NOMO-1 treated with dmso at 0.1 percent for 144 hours (cell line): ENCODE data around the gene CPT2.

ENCODE experiments used
- DNase-seq: peaks from one replicate; lab custom pipeline; 2025; ENCODE audit not compliant: unreplicated experiment; lab: John Stamatoyannopoulos, UW

Gene CPT2

DNA sequence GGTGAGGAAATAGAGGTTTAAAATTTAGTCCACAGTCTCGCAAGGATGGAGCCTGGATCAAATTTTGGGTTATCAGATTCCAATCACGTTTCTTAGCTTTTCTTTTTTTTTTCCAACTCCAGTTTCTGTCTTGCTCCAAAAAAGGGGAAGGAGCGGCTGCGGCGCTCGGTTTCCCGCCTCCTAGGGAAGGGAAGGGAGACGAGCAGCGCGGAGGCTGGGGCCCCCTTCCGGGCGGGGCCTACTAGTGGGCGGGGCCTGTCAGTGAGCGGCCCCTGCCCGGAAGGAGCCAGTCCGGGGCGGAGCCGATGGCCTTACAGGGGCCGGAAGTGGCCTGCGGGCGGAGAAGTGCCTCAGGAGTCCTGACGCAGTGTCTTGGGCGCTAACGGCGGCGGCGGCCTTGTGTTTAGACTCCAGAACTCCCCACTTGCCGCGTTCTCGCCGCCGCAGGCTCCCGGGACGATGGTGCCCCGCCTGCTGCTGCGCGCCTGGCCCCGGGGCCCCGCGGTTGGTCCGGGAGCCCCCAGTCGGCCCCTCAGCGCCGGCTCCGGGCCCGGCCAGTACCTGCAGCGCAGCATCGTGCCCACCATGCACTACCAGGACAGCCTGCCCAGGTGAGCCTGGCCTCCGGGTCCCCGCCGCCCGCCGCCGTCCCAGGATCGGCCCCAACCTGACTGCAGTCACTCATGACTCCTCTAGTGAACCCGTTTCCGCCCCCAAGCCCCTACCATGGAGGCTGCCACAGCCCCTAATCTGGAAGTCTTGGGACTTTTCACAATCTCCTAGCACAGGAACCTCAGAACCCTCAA, at the start of gene CPT2:
CPT2 (plus strand) TSS at position 340 of the 806 bp plus-strand sequence; CDS start at position 460, 120 bp downstream.
- DNase-seq, result peak; percentile 96

- DNase-seq, result no peak
Measured at GRCh38 chr1:53147174-53147573, 49.5 kb upstream of the CPT2 start.

DNA sequence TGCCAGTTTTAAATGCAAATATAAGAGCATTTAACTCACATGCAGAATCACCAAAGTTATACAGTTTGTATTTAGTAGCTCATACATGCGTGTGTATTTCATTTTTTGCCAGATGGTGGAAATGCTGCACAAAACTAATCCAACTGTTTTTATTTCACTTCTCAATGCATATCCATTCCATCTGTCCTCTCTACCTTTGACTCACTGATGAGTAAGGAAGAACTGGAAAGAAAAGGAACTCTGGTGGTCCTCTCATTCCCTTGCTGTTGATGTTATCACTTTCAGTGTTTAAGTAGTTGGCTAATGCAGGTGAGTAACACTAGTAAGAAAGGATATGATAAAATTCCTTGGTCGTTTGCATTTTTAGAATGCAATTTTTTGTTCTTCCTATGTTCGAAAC, 48.5 kb upstream of the CPT2 start:
- DNase-seq, result no peak

DNA sequence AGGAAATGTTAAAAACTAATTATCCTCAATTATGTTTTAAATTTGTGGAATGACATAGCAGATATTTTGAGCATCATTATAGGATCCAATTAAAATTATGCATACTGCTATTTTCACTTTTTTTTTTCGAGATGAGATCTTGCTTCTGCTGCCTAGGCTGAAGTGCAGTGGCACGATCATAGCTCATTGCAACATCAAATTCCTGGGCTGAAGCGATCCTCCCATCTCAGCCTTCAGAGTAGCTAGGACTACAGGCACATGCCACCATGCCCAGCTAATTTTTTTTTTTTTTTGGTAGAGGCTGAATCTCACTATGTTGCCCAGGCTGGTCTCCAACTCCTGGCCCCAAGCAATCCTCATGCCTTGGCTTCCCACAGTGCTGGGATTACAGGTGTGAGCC, 42.9 kb upstream of the CPT2 start:
- no peak for DNase-seq

DNA sequence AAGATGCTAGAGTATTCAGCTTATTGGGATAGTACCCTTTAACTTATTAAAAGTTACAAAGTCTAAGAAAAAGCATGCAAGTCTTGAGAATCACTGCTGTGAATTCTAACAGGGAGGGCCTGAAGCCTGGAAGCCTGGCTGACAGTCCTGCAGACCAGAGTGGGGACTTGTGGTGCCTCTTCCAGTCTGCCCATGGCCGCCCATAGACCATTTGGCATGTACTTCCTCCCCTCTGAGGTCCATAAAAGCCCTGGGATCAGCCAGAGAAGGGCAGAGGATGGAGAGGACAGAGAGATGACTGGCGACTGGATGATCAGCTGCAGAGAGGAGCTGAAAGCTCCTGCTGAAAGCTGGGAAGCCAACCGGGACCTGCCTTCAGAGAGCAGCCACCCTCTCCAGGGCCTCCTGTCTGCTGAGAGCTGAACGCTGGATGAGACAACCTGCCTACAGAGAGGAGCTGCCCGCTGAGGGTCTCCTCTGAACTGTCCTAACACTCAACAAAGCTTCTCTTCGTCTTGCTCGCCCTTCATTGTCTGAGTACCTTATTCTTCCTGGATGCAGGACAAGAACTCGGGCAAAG, 41.7 kb upstream of the CPT2 start:
- no peak for DNase-seq

DNA sequence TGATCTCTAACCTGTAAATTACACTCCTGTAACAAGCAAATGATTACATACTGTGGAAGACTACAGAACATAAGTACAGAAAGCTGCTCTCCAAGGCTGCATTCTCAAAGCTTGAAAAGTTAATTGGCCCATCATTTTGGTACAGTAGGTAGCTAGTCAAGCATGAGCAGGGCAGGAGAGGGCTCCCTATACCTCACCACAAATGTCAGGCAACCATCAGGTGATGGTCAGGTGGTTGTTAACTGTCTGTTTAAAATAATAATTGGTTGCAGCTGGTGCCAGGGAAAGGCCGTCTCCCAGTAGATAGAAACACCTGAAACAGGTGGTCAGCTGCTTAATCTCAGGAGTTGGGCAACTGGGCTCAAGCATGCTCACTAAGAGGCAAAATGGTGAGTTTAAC, 41.1 kb upstream of the CPT2 start:
- no peak for DNase-seq

GRCh38 chr1:53155945-53156344, 40.7 kb upstream of the CPT2 start:
- DNase-seq, result no peak

DNA sequence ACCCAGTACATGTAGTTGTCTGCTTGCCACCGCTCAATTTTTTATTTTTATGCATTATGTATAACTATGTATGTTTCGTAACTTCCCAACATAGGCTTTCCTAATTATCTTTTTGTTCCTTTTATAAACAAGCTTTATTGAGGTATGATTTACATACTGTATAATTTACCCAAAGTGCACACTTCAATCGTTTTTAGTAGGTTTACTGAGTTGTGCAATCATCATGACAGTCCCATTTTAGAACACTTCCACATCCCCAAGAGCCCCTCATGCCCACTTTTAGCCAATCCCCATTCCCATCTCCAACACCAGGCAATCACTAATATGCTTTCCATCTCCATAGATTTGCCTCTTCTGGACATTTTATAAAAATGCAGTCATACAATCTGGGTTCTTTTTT, 39.8 kb upstream of the CPT2 start:
- DNase-seq, result no peak

DNA sequence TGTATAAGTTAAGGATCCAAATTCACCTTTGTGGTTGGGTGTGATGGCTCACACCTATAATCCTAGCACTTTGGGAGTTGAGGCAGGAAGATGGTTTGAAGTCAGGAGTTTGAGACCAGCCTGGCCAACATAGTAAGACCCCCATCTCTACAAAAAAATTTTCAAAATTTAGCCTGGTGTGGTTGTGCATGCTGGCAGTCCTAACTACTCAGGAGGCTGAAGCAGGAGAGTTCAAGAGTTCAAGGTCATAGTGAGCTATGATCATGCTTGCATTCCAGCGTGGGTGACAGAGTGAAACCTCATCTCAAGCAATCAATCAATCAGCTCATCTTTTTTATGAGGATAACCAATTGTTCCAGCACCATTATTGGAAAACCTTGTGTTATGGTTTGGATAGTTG, 37.7 kb upstream of the CPT2 start:
- no peak for DNase-seq

DNA sequence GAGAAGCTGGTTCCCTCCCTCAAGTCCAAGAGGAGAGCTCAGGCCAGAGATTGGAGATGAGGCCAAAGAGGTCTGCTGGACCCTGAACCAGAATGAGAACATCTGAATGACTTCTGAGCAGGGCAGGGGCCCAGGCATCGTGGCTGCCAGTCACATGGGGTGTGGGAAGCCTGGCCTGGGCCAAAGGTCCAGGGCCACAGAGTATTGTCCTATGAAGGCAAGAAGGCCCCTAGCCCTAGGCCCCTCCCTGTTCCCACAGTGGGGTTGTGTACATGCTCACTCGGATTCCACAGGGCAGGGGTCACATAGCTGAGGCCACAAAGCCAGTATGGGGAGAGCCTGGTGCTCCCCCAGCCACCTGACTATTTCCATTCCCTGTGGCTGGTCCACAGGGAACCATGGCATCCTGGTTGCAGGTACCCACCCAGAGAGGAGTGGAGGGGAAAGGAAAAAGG, 35.7 kb upstream of the CPT2 start:
- DNase-seq, result no peak

DNA sequence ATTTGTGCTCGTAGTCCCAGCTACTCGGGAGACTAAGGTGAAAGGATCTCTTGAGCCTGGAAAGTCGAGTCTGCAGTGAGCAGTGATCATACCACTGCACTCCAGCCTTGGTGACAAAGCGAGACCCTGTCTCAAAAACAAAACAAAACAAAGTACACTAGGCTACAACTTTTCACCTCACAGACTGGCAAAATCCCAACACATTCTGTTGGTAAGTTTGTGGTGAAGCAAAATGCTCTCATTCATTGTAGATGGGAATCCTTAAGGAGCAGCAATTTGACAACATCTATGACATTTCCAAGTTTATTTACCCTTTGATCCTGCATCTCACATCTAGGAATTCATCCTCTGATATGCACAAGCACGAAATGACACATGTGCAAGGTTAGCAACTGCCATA, 34.0 kb upstream of the CPT2 start:
- DNase-seq, result no peak

GRCh38 chr1:53163291-53163768, 33.3 kb upstream of the CPT2 start:
- no peak for DNase-seq

GRCh38 chr1:53165408-53165961, 31.1 kb upstream of the CPT2 start:
- DNase-seq, result no peak

DNA sequence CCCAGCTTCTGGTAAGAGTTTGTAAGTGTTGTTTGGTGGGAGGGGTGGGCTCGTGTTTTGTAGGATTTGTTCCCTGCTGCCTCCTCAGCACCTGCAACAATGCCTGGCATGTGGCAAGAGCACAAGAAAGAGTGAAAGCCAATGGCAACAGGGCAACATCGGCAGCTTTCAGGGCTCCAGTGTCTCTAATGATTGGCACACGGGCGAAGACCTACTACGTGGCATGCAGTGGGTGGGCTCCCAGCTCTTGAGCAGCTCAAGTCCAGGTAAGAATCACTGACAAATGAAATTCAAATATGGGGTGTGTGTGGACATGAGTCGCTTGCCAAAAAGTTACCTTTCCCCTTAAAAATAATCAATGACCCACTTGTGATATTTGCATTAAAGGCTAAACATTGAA, 30.3 kb upstream of the CPT2 start:
- DNase-seq, result no peak

DNA sequence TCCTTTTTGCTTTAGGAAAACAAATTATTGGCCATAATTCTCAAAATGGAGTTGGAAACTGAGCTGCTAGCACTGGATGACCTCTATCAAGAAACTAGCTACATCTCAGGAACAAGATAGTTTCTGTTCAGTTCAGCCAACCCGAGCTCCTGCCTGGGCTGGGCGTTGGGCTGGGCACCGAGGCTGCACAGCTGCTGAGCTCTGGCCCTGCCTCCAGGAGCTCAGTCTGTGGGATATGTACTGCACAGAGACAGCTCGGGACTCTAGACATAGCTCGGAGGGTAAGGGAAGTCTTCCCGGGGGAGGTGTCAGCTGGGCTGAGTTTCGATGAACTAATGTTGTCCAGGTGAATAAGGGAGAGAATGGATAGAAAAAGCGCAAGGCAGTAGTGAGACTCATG, 29.7 kb upstream of the CPT2 start:
- no peak for DNase-seq

GRCh38 chr1:53172426-53173128, 24.0 kb upstream of the CPT2 start:
- DNase-seq, result peak; percentile 11

DNA sequence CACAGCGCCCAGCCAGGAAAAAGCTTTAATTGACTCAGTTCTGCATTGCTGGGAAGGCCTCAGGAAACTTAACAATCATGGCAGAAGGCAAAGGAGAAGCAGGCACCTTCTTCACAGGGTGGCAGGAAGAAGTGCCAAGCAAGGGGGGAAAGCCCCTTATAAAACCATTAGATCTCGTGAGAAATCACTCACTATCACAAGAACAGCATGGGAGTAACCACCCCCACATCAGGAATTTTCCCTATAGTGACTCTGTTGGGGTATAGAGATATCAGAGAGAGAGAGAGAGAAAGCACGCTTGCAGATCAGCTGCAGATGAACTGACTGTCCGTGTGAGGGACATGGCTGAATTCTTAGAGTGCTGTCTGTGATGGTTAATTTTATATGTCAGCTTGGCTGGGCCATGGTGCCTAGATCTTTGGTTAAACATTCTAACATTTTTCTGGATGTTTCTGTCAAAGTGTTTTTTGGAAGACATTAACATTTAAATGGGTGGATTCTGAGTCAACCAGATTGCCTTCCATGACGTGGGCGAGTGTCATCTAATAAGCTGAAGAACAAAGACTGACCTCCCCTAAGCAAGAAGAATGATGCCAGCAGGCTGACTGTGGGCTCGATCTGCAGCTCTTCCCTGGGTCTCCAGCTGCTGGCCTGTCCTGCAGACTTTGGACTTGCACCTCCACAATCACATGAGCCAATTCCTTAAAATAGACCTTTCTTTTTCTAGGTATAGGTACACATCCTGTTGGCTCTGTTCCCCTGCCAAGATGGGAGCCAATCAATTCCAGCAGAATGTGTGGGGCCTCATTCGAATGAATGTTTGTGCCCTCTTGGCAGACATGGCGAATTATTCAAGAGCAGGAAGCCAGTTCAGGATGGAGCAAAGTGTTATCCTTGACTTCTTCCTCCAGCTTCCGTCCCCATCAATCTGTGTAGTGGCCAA, 21.4 kb upstream of the CPT2 start:
- DNase-seq, result no peak

GRCh38 chr1:53176452-53177208, 20.0 kb upstream of the CPT2 start:
- no peak for DNase-seq

GRCh38 chr1:53180226-53180625, 16.4 kb upstream of the CPT2 start:
- DNase-seq, result no peak

DNA sequence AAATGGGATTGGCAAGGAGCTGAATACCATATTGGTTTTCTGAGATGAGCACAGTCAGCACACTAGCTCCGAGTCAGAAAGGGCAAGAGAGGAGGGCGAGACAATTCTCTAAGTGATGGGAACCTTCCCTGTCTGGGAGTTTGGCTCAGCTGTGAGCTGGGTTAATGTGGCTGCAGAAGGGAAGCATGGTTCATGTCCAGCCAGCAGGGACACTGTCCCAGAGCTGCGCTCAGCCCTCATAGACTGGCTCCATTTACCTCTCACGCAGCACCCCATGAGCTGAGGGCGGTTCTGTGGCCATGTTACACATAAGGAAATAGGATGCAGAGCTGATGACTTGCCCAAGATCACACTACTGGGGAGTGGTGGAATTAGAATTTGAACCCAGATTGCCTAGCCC, 15.7 kb upstream of the CPT2 start:
- no peak for DNase-seq
